HEK293 (cell line): ENCODE data around the gene TIMD4.

Source experiments
- CTCF ChIA-PET: fragments of 350-600 bp; formaldehyde crosslinking; extraction: SDS; loops from one replicate; lab custom pipeline; 2021; ENCODE audit warnings: antibody characterized with exemption; lab: Yijun Ruan, JAX
- POLR2A ChIA-PET: fragments of 300-600 bp; formaldehyde crosslinking; extraction: SDS; loops from one replicate; lab custom pipeline; 2020; ENCODE audit warnings: antibody characterized with exemption, inconsistent platforms; lab: Yijun Ruan, JAX
- H3K27ac ChIP-seq: fragments of 200-500 bp; sonication (Bioruptor generic); 2 replicates; pipeline ENCODE4 v1.5.1; 2014; ENCODE audit warnings: low read depth, low read length, control low read depth, inconsistent platforms; ENCODE audit errors: extremely low read depth
- H3K36me3 ChIP-seq, 2 experiments: fragments of 200-500 bp in 1 of 2; sonication (Bioruptor generic) in 1 of 2; 1 replicate in 1 of 2; 2 replicates in 1 of 2; pipeline ENCODE4 v1.5.1; 2014 to 2017; ENCODE audit warnings: inconsistent platforms in 2 of 2, low read length in 2 of 2; ENCODE audit not compliant: control insufficient read depth in 2 of 2, insufficient read depth in 1 of 2
- H3K4me1 ChIP-seq: fragments of 200-500 bp; sonication (Bioruptor generic); 2 replicates; pipeline ENCODE4 v1.5.1; 2014; ENCODE audit warnings: mild to moderate bottlenecking, low read length, inconsistent platforms; ENCODE audit not compliant: control insufficient read depth, insufficient read depth
- H3K4me3 ChIP-seq: 2 replicates; pipeline ENCODE4 v1.5.1; 2011; ENCODE audit warnings: low read depth, mild to moderate bottlenecking, control low read depth, low read length, moderate library complexity
- H3K9me3 ChIP-seq: fragments of 200-500 bp; sonication (Bioruptor generic); 2 replicates; pipeline ENCODE4 v1.5.1; 2014; ENCODE audit warnings: low read depth, low read length, inconsistent platforms; ENCODE audit not compliant: control insufficient read depth, insufficient read depth
- HOXD13 ChIP-seq: sonication (generic); formaldehyde crosslinking; IDR thresholded peaks from 2 replicates; pipeline ENCODE4 v1.8.0; 2022; ENCODE audit warnings: missing genetic modification reagents, borderline replicate concordance
- KLF10 ChIP-seq: fragments of 450-650 bp; IDR thresholded peaks from 2 replicates; pipeline ENCODE4 v1.5.1; 2018; ENCODE audit warnings: missing biosample characterization, mild to moderate bottlenecking, missing genetic modification characterization
- REPIN1 ChIP-seq: fragments of 450-650 bp; formaldehyde crosslinking; IDR thresholded peaks from 2 replicates; pipeline ENCODE4 v1.5.1; 2017; ENCODE audit warnings: missing biosample characterization, missing genetic modification characterization, low read depth
- SALL2 ChIP-seq: fragments of 450-650 bp; formaldehyde crosslinking; IDR thresholded peaks from 2 replicates; pipeline ENCODE4 v1.5.0; 2017; ENCODE audit warnings: missing biosample characterization, mild to moderate bottlenecking, missing genetic modification characterization, borderline replicate concordance
- SCRT2 ChIP-seq: fragments of 450-650 bp; formaldehyde crosslinking; IDR thresholded peaks from 2 replicates; pipeline ENCODE4 v1.5.1; 2016; ENCODE audit warnings: missing biosample characterization, missing genetic modification characterization
- ZBTB7A ChIP-seq: fragments of 450-650 bp; formaldehyde crosslinking; IDR thresholded peaks from 2 replicates; pipeline ENCODE4 v1.5.1; 2016; ENCODE audit warnings: low read depth, missing biosample characterization, missing genetic modification characterization
- ZIC2 ChIP-seq: fragments of 450-650 bp; formaldehyde crosslinking; IDR thresholded peaks from 2 replicates; pipeline ENCODE4 v1.5.1; 2016; ENCODE audit warnings: missing biosample characterization, missing genetic modification characterization
- ZNF211 ChIP-seq: fragments of 450-650 bp; formaldehyde crosslinking; IDR thresholded peaks from 2 replicates; pipeline ENCODE4 v1.5.1; 2016; ENCODE audit warnings: low read depth, missing biosample characterization, missing genetic modification characterization
- ZNF223 ChIP-seq: fragments of 450-650 bp; formaldehyde crosslinking; IDR thresholded peaks from 2 replicates; pipeline ENCODE4 v1.5.1; 2016; ENCODE audit warnings: missing biosample characterization, missing genetic modification characterization
- ZNF292 ChIP-seq: fragments of 450-650 bp; formaldehyde crosslinking; IDR thresholded peaks from 2 replicates; pipeline ENCODE4 v1.5.1; 2016; ENCODE audit warnings: low read depth, missing biosample characterization, missing genetic modification characterization, borderline replicate concordance
- ZNF394 ChIP-seq: fragments of 450-650 bp; formaldehyde crosslinking; IDR thresholded peaks from 2 replicates; pipeline ENCODE4 v1.5.1; 2016; ENCODE audit warnings: missing biosample characterization, missing genetic modification characterization, mild to moderate bottlenecking, moderate library complexity, borderline replicate concordance
- ZNF404 ChIP-seq: fragments of 450-650 bp; formaldehyde crosslinking; IDR thresholded peaks from 2 replicates; pipeline ENCODE4 v1.5.1; 2017; ENCODE audit warnings: missing biosample characterization, missing genetic modification characterization
- ZNF544 ChIP-seq: fragments of 450-650 bp; formaldehyde crosslinking; IDR thresholded peaks from 2 replicates; pipeline ENCODE4 v1.5.0; 2017; ENCODE audit warnings: missing biosample characterization, missing genetic modification characterization
- ZNF549 ChIP-seq: fragments of 450-650 bp; IDR thresholded peaks from 2 replicates; pipeline ENCODE4 v1.5.1; 2018; ENCODE audit warnings: missing biosample characterization, missing genetic modification characterization, mild to moderate bottlenecking, inconsistent platforms, moderate library complexity
- ZNF571 ChIP-seq: fragments of 450-650 bp; formaldehyde crosslinking; IDR thresholded peaks from 2 replicates; pipeline ENCODE4 v1.5.0; 2017; ENCODE audit warnings: missing biosample characterization, missing genetic modification characterization
- ZNF677 ChIP-seq: fragments of 450-650 bp; IDR thresholded peaks from 2 replicates; pipeline ENCODE4 v1.5.0; 2018; ENCODE audit warnings: missing biosample characterization, mild to moderate bottlenecking, missing genetic modification characterization, moderate library complexity
- ZNF777 ChIP-seq: fragments of 450-650 bp; formaldehyde crosslinking; IDR thresholded peaks from 2 replicates; pipeline ENCODE4 v1.5.1; 2017; ENCODE audit warnings: missing biosample characterization, missing genetic modification characterization, borderline replicate concordance
- TF ChIP-seq, protein P1 (sequence below): fragments of 450-650 bp; formaldehyde crosslinking; IDR thresholded peaks from 2 replicates; pipeline ENCODE4 v1.5.1; 2017; ENCODE audit warnings: missing biosample characterization, mild to moderate bottlenecking, missing genetic modification characterization, moderate library complexity
- TF ChIP-seq, protein P2 (sequence below): fragments of 450-650 bp; formaldehyde crosslinking; IDR thresholded peaks from 2 replicates; pipeline ENCODE4 v1.5.1; 2016; ENCODE audit warnings: missing biosample characterization, missing genetic modification characterization
- TF ChIP-seq, protein P3 (sequence below): fragments of 450-650 bp; formaldehyde crosslinking; IDR thresholded peaks from 2 replicates; pipeline ENCODE4 v1.5.1; 2017; ENCODE audit warnings: missing biosample characterization, missing genetic modification characterization
- TF ChIP-seq, protein P4 (sequence below): fragments of 450-650 bp; formaldehyde crosslinking; conservative IDR thresholded peaks from 2 replicates; pipeline ENCODE4 v1.5.1; 2016; ENCODE audit warnings: low read depth, missing biosample characterization, missing genetic modification characterization
- TF ChIP-seq, protein P5 (sequence below): fragments of 450-650 bp; formaldehyde crosslinking; IDR thresholded peaks from 2 replicates; pipeline ENCODE4 v1.5.1; 2016; ENCODE audit warnings: missing biosample characterization, missing genetic modification characterization

The TIMD4 gene

DNA sequence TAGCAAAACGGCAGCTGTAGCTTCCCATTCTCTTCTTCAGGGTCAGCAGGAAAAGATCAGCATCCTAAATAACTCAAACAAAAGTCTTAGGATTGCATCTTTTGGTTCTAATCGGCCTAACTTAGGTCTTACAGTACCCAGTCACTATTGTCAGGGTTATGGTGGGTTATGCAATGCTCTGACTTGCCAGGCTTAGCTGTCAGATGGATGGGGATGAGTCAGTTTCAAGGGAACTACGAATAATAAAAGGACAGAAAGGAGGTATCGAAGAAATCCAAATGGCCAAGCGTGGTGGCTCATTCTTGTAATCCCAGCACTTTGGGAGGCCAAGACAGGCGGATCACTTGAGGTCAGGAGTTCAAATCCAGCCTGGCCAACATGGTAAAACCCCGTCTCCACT, 66.5 kb downstream of the TIMD4 start (continued):
- TF ChIP-seq, protein P1, sequence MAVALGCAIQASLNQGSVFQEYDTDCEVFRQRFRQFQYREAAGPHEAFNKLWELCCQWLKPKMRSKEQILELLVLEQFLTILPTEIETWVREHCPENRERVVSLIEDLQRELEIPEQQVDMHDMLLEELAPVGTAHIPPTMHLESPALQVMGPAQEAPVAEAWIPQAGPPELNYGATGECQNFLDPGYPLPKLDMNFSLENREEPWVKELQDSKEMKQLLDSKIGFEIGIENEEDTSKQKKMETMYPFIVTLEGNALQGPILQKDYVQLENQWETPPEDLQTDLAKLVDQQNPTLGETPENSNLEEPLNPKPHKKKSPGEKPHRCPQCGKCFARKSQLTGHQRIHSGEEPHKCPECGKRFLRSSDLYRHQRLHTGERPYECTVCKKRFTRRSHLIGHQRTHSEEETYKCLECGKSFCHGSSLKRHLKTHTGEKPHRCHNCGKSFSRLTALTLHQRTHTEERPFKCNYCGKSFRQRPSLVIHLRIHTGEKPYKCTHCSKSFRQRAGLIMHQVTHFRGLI (tag by site-specific recombination) = no peak
- TF ChIP-seq ZBTB7A (tag by site-specific recombination) = no peak
- no peak for TF ChIP-seq ZNF544 (tag by site-specific recombination)
- TF ChIP-seq ZNF292 (tag by site-specific recombination) = no peak

DNA sequence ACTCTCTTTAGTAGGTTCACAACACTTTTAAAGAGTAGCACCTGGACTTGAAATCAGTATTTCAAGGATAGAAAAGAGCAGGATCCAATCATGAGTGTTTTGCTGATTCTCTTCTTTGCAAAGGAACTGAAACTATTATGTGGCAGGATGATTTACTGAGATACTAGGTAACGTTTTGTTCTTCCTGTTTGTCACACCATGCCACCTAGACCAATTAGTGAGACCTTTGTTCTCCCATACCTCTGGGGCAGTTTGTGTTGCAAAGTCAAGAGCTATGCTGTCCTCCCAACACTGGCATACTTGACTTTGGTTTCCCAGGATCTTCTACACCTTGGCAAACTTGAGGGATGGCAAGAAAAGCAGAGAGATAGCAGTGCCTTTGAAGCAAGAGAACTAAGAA, 69.5 kb downstream of the TIMD4 start:
- no peaks in the 10 kb centered on the region for H3K36me3 ChIP-seq
- H3K4me1 ChIP-seq = no peaks in the 10 kb centered on the region
- POLR2A ChIA-PET = no interaction called here
- no peaks in the 10 kb centered on the region for H3K9me3 ChIP-seq
- TF ChIP-seq ZNF211 (tag by site-specific recombination) (no peak), ZNF571 (no peak), HOXD13 (CRISPR knock-in tag) (no peak), SCRT2 (tag by site-specific recombination) (no peak), KLF10 (tag by site-specific recombination) (no peak), ZNF223 (no peak), SALL2 (tag by site-specific recombination) (no peak), ZIC2 (tag by site-specific recombination) (no peak), ZNF394 (tag by site-specific recombination) (no peak), ZNF777 (tag by site-specific recombination) (no peak), ZNF404 (tag by site-specific recombination) (no peak), ZNF677 (no peak), ZBTB7A (tag by site-specific recombination) (no peak), ZNF549 (tag by site-specific recombination) (no peak), REPIN1 (tag by site-specific recombination) (no peak)
- TF ChIP-seq, protein P2, sequence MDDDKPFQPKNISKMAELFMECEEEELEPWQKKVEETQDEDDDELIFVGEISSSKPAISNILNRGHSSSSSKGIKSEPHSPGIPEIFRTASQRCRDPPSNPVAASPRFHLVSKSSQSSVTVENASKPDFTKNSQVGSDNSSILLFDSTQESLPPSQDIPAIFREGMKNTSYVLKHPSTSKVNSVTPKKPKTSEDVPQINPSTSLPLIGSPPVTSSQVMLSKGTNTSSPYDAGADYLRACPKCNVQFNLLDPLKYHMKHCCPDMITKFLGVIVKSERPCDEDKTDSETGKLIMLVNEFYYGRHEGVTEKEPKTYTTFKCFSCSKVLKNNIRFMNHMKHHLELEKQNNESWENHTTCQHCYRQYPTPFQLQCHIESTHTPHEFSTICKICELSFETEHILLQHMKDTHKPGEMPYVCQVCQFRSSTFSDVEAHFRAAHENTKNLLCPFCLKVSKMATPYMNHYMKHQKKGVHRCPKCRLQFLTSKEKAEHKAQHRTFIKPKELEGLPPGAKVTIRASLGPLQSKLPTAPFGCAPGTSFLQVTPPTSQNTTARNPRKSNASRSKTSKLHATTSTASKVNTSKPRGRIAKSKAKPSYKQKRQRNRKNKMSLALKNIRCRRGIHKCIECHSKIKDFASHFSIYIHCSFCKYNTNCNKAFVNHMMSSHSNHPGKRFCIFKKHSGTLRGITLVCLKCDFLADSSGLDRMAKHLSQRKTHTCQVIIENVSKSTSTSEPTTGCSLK (tag by site-specific recombination) = no peak
- TF ChIP-seq, protein P3, sequence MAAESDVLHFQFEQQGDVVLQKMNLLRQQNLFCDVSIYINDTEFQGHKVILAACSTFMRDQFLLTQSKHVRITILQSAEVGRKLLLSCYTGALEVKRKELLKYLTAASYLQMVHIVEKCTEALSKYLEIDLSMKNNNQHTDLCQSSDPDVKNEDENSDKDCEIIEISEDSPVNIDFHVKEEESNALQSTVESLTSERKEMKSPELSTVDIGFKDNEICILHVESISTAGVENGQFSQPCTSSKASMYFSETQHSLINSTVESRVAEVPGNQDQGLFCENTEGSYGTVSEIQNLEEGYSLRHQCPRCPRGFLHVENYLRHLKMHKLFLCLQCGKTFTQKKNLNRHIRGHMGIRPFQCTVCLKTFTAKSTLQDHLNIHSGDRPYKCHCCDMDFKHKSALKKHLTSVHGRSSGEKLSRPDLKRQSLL (tag by site-specific recombination) = no peak
- TF ChIP-seq, protein P4, sequence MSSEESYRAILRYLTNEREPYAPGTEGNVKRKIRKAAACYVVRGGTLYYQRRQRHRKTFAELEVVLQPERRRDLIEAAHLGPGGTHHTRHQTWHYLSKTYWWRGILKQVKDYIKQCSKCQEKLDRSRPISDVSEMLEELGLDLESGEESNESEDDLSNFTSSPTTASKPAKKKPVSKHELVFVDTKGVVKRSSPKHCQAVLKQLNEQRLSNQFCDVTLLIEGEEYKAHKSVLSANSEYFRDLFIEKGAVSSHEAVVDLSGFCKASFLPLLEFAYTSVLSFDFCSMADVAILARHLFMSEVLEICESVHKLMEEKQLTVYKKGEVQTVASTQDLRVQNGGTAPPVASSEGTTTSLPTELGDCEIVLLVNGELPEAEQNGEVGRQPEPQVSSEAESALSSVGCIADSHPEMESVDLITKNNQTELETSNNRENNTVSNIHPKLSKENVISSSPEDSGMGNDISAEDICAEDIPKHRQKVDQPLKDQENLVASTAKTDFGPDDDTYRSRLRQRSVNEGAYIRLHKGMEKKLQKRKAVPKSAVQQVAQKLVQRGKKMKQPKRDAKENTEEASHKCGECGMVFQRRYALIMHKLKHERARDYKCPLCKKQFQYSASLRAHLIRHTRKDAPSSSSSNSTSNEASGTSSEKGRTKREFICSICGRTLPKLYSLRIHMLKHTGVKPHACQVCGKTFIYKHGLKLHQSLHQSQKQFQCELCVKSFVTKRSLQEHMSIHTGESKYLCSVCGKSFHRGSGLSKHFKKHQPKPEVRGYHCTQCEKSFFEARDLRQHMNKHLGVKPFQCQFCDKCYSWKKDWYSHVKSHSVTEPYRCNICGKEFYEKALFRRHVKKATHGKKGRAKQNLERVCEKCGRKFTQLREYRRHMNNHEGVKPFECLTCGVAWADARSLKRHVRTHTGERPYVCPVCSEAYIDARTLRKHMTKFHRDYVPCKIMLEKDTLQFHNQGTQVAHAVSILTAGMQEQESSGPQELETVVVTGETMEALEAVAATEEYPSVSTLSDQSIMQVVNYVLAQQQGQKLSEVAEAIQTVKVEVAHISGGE (tag by site-specific recombination) = no peak
- TF ChIP-seq, protein P5, sequence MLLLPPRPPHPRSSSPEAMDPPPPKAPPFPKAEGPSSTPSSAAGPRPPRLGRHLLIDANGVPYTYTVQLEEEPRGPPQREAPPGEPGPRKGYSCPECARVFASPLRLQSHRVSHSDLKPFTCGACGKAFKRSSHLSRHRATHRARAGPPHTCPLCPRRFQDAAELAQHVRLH (tag by site-specific recombination) = no peak
- H3K27ac ChIP-seq = no peak overlapping the region
- CTCF ChIA-PET = no interaction called here
- no peak overlapping the region for H3K4me3 ChIP-seq
